ENCODE data around the gene PLB1. TPM values are rescaled to one million over a fixed set of nuclear protein-coding genes. Genes with fewer than 3 reads are reported as not detected.
"Not testable (repeated sequence)": the region's sequence is repeated elsewhere in the genome, so short reads cannot be mapped to it uniquely, and the experiment has no call there.

The PLB1 gene
- total RNA-seq, 1 donor from 2014 or later = 3.3 TPM

GRCh38 chr2:28463211-28463816, 32.5 kb upstream of the PLB1 start:
- DNase-seq (no peak), ATAC-seq (no peak)
- intact Hi-C loops (cut with micrococcal nuclease) = no loop called here

DNA sequence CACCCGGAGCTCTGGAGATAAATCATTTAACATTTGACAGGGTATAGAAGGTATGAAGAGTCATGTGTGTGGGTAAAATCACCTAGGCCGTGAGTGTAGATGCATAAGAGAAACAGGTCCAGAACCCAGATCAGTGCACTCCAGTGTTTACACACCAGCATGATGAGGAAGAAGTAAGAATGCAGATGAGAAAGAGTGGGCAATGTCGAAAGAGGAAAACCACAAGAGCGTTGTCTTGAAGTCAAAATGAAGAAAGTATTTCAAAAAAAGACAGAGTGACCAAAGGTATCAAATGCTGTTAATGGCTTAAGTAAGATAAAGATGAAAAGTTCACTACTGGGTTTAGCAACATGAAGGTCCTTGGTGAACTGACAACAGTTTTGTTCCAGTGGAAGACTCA, 32.0 kb upstream of the PLB1 start:
- intact Hi-C loops (cut with micrococcal nuclease) = no loop called here
- no peak for ATAC-seq
- no peak for DNase-seq

DNA sequence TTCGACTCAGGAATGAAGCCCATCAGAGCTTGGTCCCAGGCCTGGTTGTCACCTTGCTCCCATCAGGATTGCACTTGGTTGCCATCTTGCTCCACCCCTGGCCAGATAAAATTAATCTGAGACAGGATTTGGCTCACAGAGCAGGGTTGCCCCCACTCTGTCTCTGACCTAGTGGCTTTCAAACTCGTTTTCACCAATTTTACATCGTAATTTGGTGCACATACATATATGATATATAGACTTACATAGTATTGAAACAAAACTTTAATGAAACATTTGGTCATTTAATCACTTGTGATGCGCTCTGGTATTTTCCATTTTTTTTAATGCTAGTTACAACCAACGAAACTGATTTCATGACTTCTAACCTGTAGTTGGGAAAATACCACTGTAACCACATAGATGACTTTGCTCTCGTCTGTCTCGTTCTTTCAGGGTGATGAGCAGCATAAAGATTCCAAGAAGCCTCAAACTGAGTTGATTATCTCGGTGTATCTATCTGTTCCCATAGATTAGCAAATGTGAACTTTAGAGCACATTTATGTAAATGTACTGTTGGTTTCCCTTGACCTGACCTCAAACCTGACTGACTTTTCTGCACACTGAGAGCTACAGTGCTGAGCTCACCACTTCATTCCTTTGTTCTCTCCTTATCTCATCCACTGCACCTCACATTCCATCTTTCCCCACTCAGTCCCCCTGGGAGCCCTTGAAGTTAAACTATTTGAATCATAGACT, 30.5 kb upstream of the PLB1 start:
- intact Hi-C loops (cut with micrococcal nuclease) = no loop called here
- ATAC-seq = no peak
- DNase-seq = no peak

DNA sequence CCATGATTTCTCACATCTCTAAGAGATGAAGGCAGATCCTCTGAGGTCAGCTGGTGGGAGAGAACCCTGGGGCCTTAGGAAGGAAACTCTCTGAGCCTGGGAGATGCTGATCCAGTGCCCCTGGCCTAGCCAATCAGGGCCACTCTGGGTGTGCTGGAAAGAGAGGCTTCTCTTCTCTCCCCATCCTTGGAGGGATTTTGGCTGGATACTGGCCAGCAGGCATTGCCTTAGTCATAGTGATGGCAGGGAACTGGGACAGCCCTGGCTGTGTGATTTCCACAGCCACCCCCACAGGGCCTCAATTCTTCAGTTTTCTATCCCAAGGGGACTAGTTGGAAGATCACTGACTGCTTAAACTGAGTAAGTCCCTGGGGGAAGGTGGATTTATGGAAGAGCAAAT, 26.6 kb upstream of the PLB1 start:
- DNase-seq = no peak
- ATAC-seq = no peak
- intact Hi-C loops (cut with micrococcal nuclease) = no loop called here

GRCh38 chr2:28469947-28470535, 25.8 kb upstream of the PLB1 start:
- intact Hi-C loops (cut with micrococcal nuclease) = no loop called here
- DNase-seq (no peak), ATAC-seq (no peak)

DNA sequence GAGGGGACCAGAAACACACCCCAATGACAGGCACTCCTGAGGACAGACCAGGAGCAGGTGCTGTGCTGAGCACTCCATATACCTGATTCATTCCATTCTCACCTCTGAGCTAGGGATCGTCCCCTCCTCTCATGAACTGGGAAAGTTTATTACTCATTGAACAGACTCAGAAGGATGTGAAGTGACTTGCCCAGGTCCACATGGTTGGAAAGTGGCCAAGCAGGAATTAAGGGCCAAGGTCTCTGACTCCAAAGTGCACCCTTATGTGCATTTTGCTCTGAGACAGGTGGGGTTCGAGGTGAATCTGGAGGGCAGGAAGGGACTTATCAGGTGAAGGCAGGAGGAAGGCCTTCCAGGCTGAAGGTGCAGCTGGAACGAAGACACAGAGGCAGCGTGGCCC, 25.1 kb upstream of the PLB1 start:
- no peak for ATAC-seq
- DNase-seq = no peak
- intact Hi-C loops (cut with micrococcal nuclease) = no loop called here

DNA sequence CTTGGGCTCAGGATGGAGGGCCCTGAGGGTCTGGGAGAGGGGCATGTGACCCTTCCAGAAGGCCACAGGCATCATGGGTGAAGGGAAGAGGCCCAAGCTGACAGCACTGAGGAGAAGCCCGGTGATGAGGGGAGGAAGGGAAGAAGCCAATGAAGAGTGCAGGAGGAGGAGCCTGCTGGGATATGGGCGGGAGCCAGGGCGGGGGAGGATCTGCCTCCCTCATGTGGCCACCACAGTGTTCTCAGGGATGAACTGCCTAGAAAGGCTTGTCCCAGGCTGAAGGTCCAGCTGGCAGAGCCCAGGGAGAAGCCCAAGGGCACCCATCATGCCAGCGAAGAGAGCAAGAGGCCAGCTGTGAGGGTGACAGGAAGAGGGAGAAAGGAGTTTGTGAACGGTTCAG, 24.6 kb upstream of the PLB1 start:
- ATAC-seq (no peak), DNase-seq (no peak)
- intact Hi-C loops (cut with micrococcal nuclease) = no loop called here

DNA sequence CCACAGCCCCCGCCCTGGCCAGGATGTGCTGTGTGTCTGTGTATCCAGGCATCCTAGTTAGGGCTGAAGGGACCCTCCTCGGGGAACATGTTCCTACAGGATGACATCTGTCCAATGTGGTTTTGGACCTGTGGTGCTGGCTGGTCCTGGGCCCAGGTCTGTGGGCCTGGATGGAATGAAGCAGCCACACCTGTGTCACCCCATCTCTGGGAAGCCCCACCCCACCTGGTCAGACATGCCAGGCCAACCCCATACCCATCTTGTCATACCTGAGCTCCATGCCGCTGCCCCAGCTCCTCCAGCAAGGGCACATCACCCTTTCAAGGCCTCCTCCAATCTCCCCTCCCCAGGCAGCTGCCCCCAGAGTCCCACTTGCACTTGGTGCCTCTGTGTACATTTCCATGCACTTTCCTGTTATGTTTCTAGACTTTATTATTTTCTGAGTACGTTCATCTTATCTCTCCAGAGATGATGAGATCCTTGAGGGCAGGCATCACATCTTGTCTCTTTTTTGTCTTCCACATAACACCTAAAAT, 24.1 kb upstream of the PLB1 start:
- intact Hi-C loops (cut with micrococcal nuclease) = no loop called here
- ATAC-seq (no peak), DNase-seq (no peak)

GRCh38 chr2:28472641-28473040, 23.2 kb upstream of the PLB1 start:
- not testable (repeated sequence) for DNase-seq, ATAC-seq

GRCh38 chr2:28475088-28475595, 20.7 kb upstream of the PLB1 start:
- no peak for DNase-seq
- intact Hi-C loops (cut with micrococcal nuclease) = no loop called here
- no peak for ATAC-seq

More at GRCh38 chr2:28472641-28473040, 23.2 kb upstream of the PLB1 start:
- intact Hi-C loops (cut with micrococcal nuclease) = not testable (repeated sequence)

DNA sequence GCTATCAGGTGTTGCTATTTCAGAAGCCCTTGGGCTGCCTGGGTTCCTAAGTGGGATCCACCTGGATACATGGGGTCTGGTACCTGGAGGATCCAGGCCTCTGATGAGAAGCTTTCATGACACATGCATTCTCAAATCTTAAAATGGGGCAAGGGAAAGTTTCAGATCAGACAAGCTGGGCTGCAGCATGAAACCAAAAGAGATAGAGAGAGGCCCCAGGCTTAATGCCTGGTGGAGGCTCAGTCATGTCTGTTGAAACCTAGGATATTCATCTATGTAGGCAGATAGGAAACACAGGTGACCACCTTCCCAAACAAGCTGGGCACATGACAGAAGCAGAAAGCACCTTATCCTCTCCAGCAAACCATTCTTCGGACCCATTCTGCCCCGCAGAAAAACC, 18.8 kb upstream of the PLB1 start:
- intact Hi-C loops (cut with micrococcal nuclease) = no loop called here
- no peak for ATAC-seq
- DNase-seq = no peak

DNA sequence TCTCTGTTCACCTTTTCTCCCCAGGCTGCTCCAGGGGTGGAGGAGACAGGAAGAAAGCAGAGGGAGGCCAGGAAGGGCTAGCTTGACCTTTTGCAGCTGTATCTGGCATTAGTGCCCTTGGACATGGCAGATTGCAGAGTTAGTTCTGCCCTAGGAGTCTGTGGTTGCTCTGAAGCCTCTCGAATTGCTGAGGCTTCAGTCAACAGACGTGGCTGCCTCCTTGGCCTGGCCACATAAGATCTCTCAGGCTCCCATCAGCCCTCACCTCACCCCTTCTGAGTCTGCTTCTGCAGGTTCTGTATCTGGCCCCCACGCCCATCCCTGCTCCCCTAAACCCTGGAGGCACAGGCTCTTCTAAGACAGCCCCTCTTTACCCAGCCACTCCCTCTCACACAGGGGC, 18.2 kb upstream of the PLB1 start:
- ATAC-seq (no peak), DNase-seq (no peak)
- intact Hi-C loops (cut with micrococcal nuclease) = no loop called here

DNA sequence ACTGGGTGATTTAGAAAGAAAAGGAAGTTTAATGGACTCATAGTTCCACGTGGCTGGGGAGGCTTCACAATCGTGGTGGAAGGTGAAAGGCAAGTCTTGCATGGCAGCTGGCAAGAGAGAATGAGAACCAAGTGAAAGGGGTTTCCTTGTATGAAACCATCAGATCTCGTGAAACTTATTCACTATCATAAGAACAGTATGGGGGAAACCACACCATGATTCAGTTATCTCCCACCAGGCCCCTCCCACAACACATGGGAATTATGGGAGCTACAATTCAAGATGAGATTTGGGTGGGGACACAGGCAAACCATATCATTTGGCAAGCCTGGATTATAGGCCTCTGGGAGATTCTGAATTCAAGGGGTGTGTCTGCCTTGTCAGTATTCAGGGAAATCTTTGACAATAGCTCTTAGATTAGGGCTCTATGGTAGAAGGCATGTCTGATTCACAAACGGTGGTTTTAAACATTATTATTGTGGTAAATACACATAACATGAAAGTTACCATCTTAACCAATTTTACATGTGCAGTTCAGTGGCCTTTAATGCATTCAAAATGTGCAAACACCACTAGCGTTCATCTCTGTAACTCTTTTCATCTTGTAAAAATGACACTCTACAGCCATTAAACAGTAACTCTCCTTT, 15.3 kb upstream of the PLB1 start:
- no peak for DNase-seq
- no peak for ATAC-seq
- intact Hi-C loops (cut with micrococcal nuclease) = no loop called here

GRCh38 chr2:28481905-28482304, 14.0 kb upstream of the PLB1 start:
- DNase-seq (no peak), ATAC-seq (no peak)
- intact Hi-C loops (cut with micrococcal nuclease) = no loop called here

DNA sequence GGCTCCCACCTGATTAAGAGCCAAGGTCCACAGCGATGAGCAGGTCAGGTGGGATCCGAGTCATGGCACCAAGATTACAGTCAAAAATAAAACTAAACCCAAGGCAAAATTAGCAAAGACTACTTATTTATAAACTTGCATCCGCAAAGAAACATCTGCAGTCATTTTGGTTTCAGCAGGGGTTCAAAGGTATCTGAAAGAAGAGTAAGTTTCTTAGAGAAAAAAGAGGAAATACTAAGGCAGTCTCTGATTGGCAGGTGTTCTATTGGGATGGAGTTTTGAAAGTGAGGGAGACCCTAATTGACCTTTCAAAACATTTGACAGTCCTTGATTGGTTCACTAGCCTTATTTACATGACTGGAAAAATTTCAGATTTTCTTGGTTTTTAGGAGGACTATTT, 11.0 kb upstream of the PLB1 start:
- no peak for DNase-seq
- intact Hi-C loops (cut with micrococcal nuclease) = no loop called here
- no peak for ATAC-seq

GRCh38 chr2:28486526-28486925, 9.3 kb upstream of the PLB1 start:
- ATAC-seq = no peak
- intact Hi-C loops (cut with micrococcal nuclease) = no loop called here
- DNase-seq = no peak

GRCh38 chr2:28487258-28487657, 8.6 kb upstream of the PLB1 start:
- DNase-seq (no peak), ATAC-seq (no peak)
- intact Hi-C loops (cut with micrococcal nuclease) = no loop called here

- ATAC-seq = no peak
- intact Hi-C loops (cut with micrococcal nuclease) = no loop called here
- DNase-seq = no peak
Measured at GRCh38 chr2:28488083-28488830, 7.6 kb upstream of the PLB1 start.

GRCh38 chr2:28488858-28489575, 6.8 kb upstream of the PLB1 start:
- ATAC-seq = no peak
- no peak for DNase-seq
- intact Hi-C loops (cut with micrococcal nuclease) = no loop called here
